Neuron (in vitro differentiated cells): ENCODE data around the gene KIAA0040.

Source experiments
- H2AFZ ChIP-seq: one replicate; pipeline ENCODE4 v1.6.1; 2013; ENCODE audit warnings: low read depth, mild to moderate bottlenecking, inconsistent platforms, low read length, moderate library complexity
- H3K27me3 ChIP-seq: one replicate; pipeline ENCODE4 v1.6.1; 2013; ENCODE audit warnings: low read length; ENCODE audit not compliant: insufficient read depth
- H3K36me3 ChIP-seq: one replicate; pipeline ENCODE4 v1.6.1; 2013; ENCODE audit warnings: low read length; ENCODE audit not compliant: insufficient read depth
- H3K4me1 ChIP-seq: one replicate; pipeline ENCODE4 v1.6.1; 2013; ENCODE audit warnings: low read length; ENCODE audit not compliant: insufficient read depth
- H3K4me3 ChIP-seq: 2 replicates; pipeline ENCODE4 v1.5.1; 2013; ENCODE audit warnings: mild to moderate bottlenecking, low read length, moderate library complexity
- H3K9me3 ChIP-seq: one replicate; pipeline ENCODE4 v1.6.1; 2013; ENCODE audit warnings: low read length

The KIAA0040 gene

GRCh38 chr1:175155473-175155856 lies 37.1 kb downstream of the KIAA0040 start:
- Histone ChIP-seq H3K4me3 (no peak overlapping the region), H3K36me3 (no peaks in the 10 kb centered on the region), H3K4me1 (peaks cover 9% of the 10 kb centered on the region), H3K27me3 (peaks cover 9% of the 10 kb centered on the region), H2AFZ (no peak overlapping the region), H3K9me3 (no peaks in the 10 kb centered on the region)

GRCh38 chr1:175154629-175155472 lies 37.7 kb downstream of the KIAA0040 start:
- Histone ChIP-seq H3K9me3 (no peaks in the 10 kb centered on the region), H3K4me3 (no peak overlapping the region), H3K4me1 (peaks cover 9% of the 10 kb centered on the region), H3K27me3 (peaks cover 10% of the 10 kb centered on the region), H2AFZ (no peak overlapping the region), H3K36me3 (no peaks in the 10 kb centered on the region)

- no peak overlapping the region for H2AFZ ChIP-seq
- peaks cover 10% of the 10 kb centered on the region for H3K27me3 ChIP-seq
- H3K9me3 ChIP-seq, result no peaks in the 10 kb centered on the region
- H3K4me1 ChIP-seq, result no peaks in the 10 kb centered on the region
- H3K4me3 ChIP-seq, result no peak overlapping the region
- no peaks in the 10 kb centered on the region for H3K36me3 ChIP-seq
Observed at GRCh38 chr1:175152006-175152652, 40.4 kb downstream of the KIAA0040 start.

DNA sequence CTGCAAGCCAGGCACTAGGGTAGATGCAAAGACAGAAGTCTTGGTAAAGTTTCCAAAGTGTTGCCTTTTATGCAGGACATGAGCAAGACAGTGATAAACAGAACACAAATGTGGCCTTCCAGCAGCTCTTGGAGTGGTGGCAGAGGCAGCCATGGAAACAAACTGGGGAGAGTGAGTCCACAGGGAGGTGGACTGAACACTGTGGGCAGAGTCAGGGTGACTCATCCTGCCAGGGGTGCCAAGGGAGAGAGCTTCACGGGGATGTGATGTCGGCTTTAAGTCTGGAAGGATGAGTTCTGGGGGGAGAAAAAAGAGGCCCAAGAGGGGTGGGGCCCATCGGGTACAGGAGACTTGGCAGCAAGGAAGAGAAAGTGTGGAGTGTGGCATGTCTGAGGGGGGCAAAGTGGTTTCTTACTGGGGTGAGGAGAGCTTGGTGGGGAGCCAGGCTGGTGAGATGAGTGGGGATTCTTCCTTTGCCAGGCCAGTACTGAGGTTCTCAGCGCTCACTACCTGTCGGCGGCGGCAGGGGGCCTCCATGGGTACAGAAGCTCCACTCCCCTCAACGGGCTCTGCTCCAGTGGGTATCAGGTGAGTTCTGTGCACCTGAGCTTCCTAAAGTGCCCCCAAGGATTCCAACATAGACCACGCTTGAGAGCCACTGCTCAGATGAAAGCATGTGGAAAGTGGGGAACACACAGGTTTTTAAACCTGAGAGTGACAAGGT lies 41.8 kb downstream of the KIAA0040 start:
- Histone ChIP-seq H2AFZ (no peak overlapping the region), H3K36me3 (no peaks in the 10 kb centered on the region), H3K4me3 (no peak overlapping the region), H3K9me3 (no peaks in the 10 kb centered on the region), H3K4me1 (no peaks in the 10 kb centered on the region), H3K27me3 (peaks cover 10% of the 10 kb centered on the region)

- Histone ChIP-seq H3K9me3 (no peaks in the 10 kb centered on the region), H2AFZ (no peak overlapping the region), H3K27me3 (peaks cover 3% of the 10 kb centered on the region), H3K4me1 (no peaks in the 10 kb centered on the region), H3K36me3 (no peaks in the 10 kb centered on the region), H3K4me3 (no peak overlapping the region)
Observed at GRCh38 chr1:175148068-175148467, 44.5 kb downstream of the KIAA0040 start.

DNA sequence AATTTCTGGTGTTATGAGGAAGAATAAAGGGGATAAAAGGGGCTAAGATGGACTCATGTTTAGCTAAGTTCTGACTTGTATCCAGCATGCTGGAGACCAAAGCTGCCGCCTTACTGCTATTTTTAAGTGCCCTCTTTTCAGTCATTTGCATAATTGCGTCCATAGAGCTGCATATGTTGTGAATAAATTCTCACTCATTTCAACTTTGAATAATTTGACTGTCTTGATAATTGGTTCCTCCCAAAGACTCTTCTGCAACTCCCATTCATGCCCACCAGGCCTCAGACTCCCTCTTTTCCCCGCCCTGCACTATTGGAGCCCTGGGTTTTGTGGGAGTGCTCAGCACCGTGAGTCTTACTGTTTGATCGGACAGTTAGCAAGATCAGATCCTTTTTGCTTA lies 45.0 kb downstream of the KIAA0040 start:
- Histone ChIP-seq H3K4me1 (no peaks in the 10 kb centered on the region), H2AFZ (no peak overlapping the region), H3K9me3 (no peaks in the 10 kb centered on the region), H3K4me3 (no peak overlapping the region), H3K36me3 (no peaks in the 10 kb centered on the region), H3K27me3 (peaks cover 3% of the 10 kb centered on the region)

- H3K27me3 ChIP-seq, result peaks cover 3% of the 10 kb centered on the region
- H3K9me3 ChIP-seq, result no peaks in the 10 kb centered on the region
- no peaks in the 10 kb centered on the region for H3K36me3 ChIP-seq
- H2AFZ ChIP-seq, result no peak overlapping the region
- H3K4me1 ChIP-seq, result peaks cover 2% of the 10 kb centered on the region
- H3K4me3 ChIP-seq, result no peak overlapping the region
Observed at GRCh38 chr1:175146529-175147213, 45.9 kb downstream of the KIAA0040 start.

GRCh38 chr1:175145899-175146528 lies 46.6 kb downstream of the KIAA0040 start:
- no peaks in the 10 kb centered on the region for H3K36me3 ChIP-seq
- peaks cover 2% of the 10 kb centered on the region for H3K4me1 ChIP-seq
- H3K27me3 ChIP-seq, result peaks cover 3% of the 10 kb centered on the region
- H3K4me3 ChIP-seq, result no peak overlapping the region
- H3K9me3 ChIP-seq, result no peaks in the 10 kb centered on the region
- no peak overlapping the region for H2AFZ ChIP-seq

DNA sequence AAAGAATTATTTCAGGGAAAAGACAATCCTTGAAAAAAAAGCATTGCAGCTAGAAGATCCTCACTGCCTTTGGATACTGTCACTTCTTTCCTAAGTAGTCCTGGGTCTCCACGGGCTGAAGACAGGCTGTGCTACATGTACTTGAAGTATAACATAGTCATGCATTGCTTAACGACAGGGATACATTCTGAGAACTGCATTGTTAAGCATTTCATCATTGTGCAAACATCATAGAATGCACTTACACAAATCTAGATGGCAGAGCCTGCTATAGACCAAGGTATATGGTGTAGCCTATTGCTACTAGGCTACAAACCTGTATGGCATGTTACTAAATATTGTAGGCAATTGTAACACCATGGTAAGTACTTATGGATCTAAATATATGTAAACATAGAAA lies 54.0 kb downstream of the KIAA0040 start:
- Histone ChIP-seq H3K4me1 (peaks cover 2% of the 10 kb centered on the region), H3K4me3 (no peak overlapping the region), H3K27me3 (no peaks in the 10 kb centered on the region), H3K36me3 (no peaks in the 10 kb centered on the region), H2AFZ (no peak overlapping the region), H3K9me3 (no peaks in the 10 kb centered on the region)

DNA sequence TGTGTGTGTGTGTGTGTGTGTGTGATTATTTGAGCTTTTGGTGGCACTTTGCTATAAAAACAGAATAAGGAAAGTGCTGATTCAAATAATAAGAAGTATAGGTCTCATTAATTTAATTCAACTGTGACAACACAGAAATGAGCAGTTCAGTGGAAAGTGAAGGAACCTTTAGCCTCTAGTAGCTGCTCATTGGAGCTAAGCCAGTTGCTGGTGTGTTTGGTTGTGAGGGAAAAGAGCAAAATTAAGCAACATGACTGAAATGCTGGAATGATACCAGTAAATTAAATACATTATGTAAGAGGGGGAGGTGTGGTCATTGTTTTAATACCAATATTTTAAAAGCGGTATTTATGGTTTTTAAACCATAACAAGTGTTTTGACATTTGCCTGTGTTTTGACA lies 55.2 kb downstream of the KIAA0040 start:
- H3K9me3 ChIP-seq, result no peaks in the 10 kb centered on the region
- H3K4me3 ChIP-seq, result no peak overlapping the region
- H3K4me1 ChIP-seq, result peaks cover 2% of the 10 kb centered on the region
- H3K27me3 ChIP-seq, result no peaks in the 10 kb centered on the region
- H2AFZ ChIP-seq, result no peak overlapping the region
- no peaks in the 10 kb centered on the region for H3K36me3 ChIP-seq

DNA sequence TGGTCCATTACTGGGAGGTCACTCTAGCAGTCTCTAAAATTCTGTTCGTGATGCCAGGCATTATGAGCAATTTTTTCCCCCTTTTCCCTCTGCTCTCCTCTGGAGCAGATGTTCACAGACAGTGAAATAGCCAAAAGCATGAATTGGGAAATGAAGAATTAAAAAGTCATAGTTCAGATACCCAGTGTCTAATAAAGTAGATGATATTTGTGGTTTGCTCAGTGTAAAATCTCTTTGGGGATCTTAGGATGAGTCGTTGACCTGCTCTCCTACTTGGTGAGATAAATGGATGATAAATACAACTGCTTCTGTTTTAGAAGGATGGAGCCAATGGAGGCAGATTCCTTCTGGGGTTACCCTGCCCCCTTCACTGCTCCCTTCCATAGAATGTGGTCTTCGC lies 56.3 kb downstream of the KIAA0040 start:
- Histone ChIP-seq H3K4me3 (no peak overlapping the region), H3K27me3 (no peaks in the 10 kb centered on the region), H3K4me1 (no peaks in the 10 kb centered on the region), H2AFZ (no peak overlapping the region), H3K9me3 (no peaks in the 10 kb centered on the region), H3K36me3 (no peaks in the 10 kb centered on the region)

DNA sequence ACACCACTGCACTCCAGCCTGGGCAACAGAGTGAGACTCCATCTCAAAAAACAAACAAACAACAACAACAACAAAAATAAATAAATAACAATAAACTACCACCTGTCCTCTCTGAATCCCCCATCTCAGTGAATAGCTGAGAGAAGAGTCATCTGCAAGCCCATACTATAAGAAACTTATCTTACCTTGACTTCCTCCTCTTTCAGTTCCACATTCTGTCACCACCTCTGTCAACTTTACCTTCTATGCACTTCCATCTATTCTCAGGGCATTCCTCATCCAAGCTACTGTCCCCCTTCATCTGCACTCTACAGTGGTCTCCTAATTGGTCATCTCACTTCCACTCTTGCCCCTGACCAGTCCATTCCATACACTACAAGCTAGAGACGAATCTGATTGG lies 58.1 kb downstream of the KIAA0040 start:
- no peak overlapping the region for H3K4me3 ChIP-seq
- H2AFZ ChIP-seq, result no peak overlapping the region
- H3K36me3 ChIP-seq, result no peaks in the 10 kb centered on the region
- H3K9me3 ChIP-seq, result no peaks in the 10 kb centered on the region
- H3K27me3 ChIP-seq, result no peaks in the 10 kb centered on the region
- peaks cover 11% of the 10 kb centered on the region for H3K4me1 ChIP-seq
